ENCODE results near the gene WLS. TPM values are rescaled to one million over a fixed set of nuclear protein-coding genes. Genes with fewer than 3 reads are reported as not detected.

Gene WLS
- total RNA-seq, 1 donor from 2014 or later, result 123 TPM

- no peaks in the 10 kb centered on the region for H3K9me3 Mint-ChIP-seq (ENCODE audit: low read depth)
- H3K36me3 Mint-ChIP-seq (ENCODE audit: insufficient read depth), result peaks cover 28% of the 10 kb centered on the region
- H3K27ac Mint-ChIP-seq, result no peak overlapping the region
- H3K4me1 Mint-ChIP-seq (ENCODE audit: low read depth), result peaks cover 2% of the 10 kb centered on the region
- no peak for DNase-seq (ENCODE audit: low spot score, unreplicated experiment)
- no peak overlapping the region for H3K4me3 Mint-ChIP-seq (ENCODE audit: low read depth)
- no peak for TF ChIP-seq CTCF (IDR thresholded peaks at IDR 0.05; ENCODE audit: unreplicated experiment)
- no peaks in the 10 kb centered on the region for H3K27me3 Mint-ChIP-seq
These were observed 96.1 kb downstream of the WLS start for GRCh38 chr1:68136187-68136586.

GRCh38 chr1:68132426-68133130 lies 99.7 kb downstream of the WLS start:
- H3K27ac Mint-ChIP-seq, result no peak overlapping the region
- H3K4me1 Mint-ChIP-seq (ENCODE audit: low read depth), result no peaks in the 10 kb centered on the region
- no peaks in the 10 kb centered on the region for H3K9me3 Mint-ChIP-seq (ENCODE audit: low read depth)
- no peak overlapping the region for H3K4me3 Mint-ChIP-seq (ENCODE audit: low read depth)
- H3K27me3 Mint-ChIP-seq, result no peaks in the 10 kb centered on the region
- DNase-seq (ENCODE audit: low spot score, unreplicated experiment), result no peak
- peaks cover 24% of the 10 kb centered on the region for H3K36me3 Mint-ChIP-seq (ENCODE audit: insufficient read depth)
- TF ChIP-seq CTCF (IDR thresholded peaks at IDR 0.05; ENCODE audit: unreplicated experiment), result no peak

- TF ChIP-seq CTCF (IDR thresholded peaks at IDR 0.05; ENCODE audit: unreplicated experiment), result no peak
- Mint-ChIP-seq H3K4me3 (ENCODE audit: low read depth) (no peak overlapping the region), H3K9me3 (ENCODE audit: low read depth) (no peaks in the 10 kb centered on the region), H3K4me1 (ENCODE audit: low read depth) (no peaks in the 10 kb centered on the region), H3K27me3 (no peaks in the 10 kb centered on the region), H3K36me3 (ENCODE audit: insufficient read depth) (peaks cover 22% of the 10 kb centered on the region), H3K27ac (no peak overlapping the region)
- no peak for DNase-seq (ENCODE audit: low spot score, unreplicated experiment)
These were observed 101.1 kb downstream of the WLS start for GRCh38 chr1:68131261-68131660.

- H3K36me3 Mint-ChIP-seq (ENCODE audit: insufficient read depth), result peaks cover 19% of the 10 kb centered on the region
- no peak for TF ChIP-seq CTCF (IDR thresholded peaks at IDR 0.05; ENCODE audit: unreplicated experiment)
- H3K27ac Mint-ChIP-seq, result no peak overlapping the region
- no peak overlapping the region for H3K4me3 Mint-ChIP-seq (ENCODE audit: low read depth)
- no peaks in the 10 kb centered on the region for H3K27me3 Mint-ChIP-seq
- no peaks in the 10 kb centered on the region for H3K4me1 Mint-ChIP-seq (ENCODE audit: low read depth)
- H3K9me3 Mint-ChIP-seq (ENCODE audit: low read depth), result no peaks in the 10 kb centered on the region
- DNase-seq (ENCODE audit: low spot score, unreplicated experiment), result no peak
These were observed 102.6 kb downstream of the WLS start for GRCh38 chr1:68129536-68130250.

- Mint-ChIP-seq H3K9me3 (ENCODE audit: low read depth) (no peaks in the 10 kb centered on the region), H3K36me3 (ENCODE audit: insufficient read depth) (peaks cover 14% of the 10 kb centered on the region)
These were observed 103.5 kb downstream of the WLS start for GRCh38 chr1:68128820-68129219.

More at GRCh38 chr1:68128820-68129219, 103.5 kb downstream of the WLS start:
- Mint-ChIP-seq H3K27me3 (no peaks in the 10 kb centered on the region), H3K27ac (no peak overlapping the region), H3K4me3 (ENCODE audit: low read depth) (no peak overlapping the region), H3K4me1 (ENCODE audit: low read depth) (no peaks in the 10 kb centered on the region)
- no peak for TF ChIP-seq CTCF (IDR thresholded peaks at IDR 0.05; ENCODE audit: unreplicated experiment)
- DNase-seq (ENCODE audit: low spot score, unreplicated experiment), result no peak

Measured in progenitor cell of endocrine pancreas (in vitro differentiated cells).